GM19328 (cell line): ENCODE results near the gene DNASE1.

Experiments
- ATAC-seq: cut with Tn5 transposase; IDR thresholded peaks from one replicate; pipeline ENCODE4 v1.9.1; 2021; ENCODE audit warnings: mild to moderate bottlenecking, moderate library complexity; ENCODE audit not compliant: unreplicated experiment

The DNASE1 gene

GRCh38 chr16:3661922-3662321, 7.4 kb downstream of the DNASE1 start:
- ATAC-seq = no peak

GRCh38 chr16:3662601-3663000, 8.1 kb downstream of the DNASE1 start:
- no peak for ATAC-seq

- ATAC-seq = no peak
Observed at GRCh38 chr16:3664187-3664896, 9.9 kb downstream of the DNASE1 start.

GRCh38 chr16:3665508-3665907, 11.0 kb downstream of the DNASE1 start:
- no peak for ATAC-seq

- no peak for ATAC-seq
Observed at GRCh38 chr16:3668626-3669025, 14.1 kb downstream of the DNASE1 start.

- ATAC-seq = no peak
Observed at GRCh38 chr16:3669082-3669481, 14.6 kb downstream of the DNASE1 start.

- ATAC-seq = no peak
Observed at GRCh38 chr16:3670711-3671110, 16.2 kb downstream of the DNASE1 start.

- ATAC-seq = no peak
Observed at GRCh38 chr16:3671424-3671823, 16.9 kb downstream of the DNASE1 start.

GRCh38 chr16:3672571-3673041, 18.1 kb downstream of the DNASE1 start:
- ATAC-seq = no peak

GRCh38 chr16:3673201-3673600, 18.7 kb downstream of the DNASE1 start:
- no peak for ATAC-seq

- ATAC-seq = no peak
Observed at GRCh38 chr16:3673676-3674377, 19.3 kb downstream of the DNASE1 start.

- ATAC-seq = no peak
Observed at GRCh38 chr16:3674513-3675295, 20.2 kb downstream of the DNASE1 start.

- ATAC-seq = no peak
Observed at GRCh38 chr16:3675601-3676130, 21.2 kb downstream of the DNASE1 start.

GRCh38 chr16:3677994-3678393, 23.5 kb downstream of the DNASE1 start:
- ATAC-seq = no peak

- no peak for ATAC-seq
Observed at GRCh38 chr16:3681206-3681605, 26.7 kb downstream of the DNASE1 start.

GRCh38 chr16:3687021-3687420, 32.5 kb downstream of the DNASE1 start:
- ATAC-seq = no peak

GRCh38 chr16:3687792-3688191, 33.3 kb downstream of the DNASE1 start:
- ATAC-seq = no peak

- ATAC-seq = no peak
Observed at GRCh38 chr16:3689731-3690130, 35.2 kb downstream of the DNASE1 start.

GRCh38 chr16:3690470-3690928, 36.0 kb downstream of the DNASE1 start:
- no peak for ATAC-seq

GRCh38 chr16:3690980-3691720, 36.7 kb downstream of the DNASE1 start:
- no peak for ATAC-seq

- ATAC-seq = no peak
Observed at GRCh38 chr16:3691761-3692160, 37.3 kb downstream of the DNASE1 start.
